ENCODE measurements around the gene OLFM1.

Gene OLFM1

GRCh38 chr9:135169709-135170226, 82.3 kb downstream of the OLFM1 start:
- Histone ChIP-seq H2AFZ (ENCODE audit: low read depth) (no peak overlapping the region), H4K20me1 (ENCODE audit: insufficient read depth) (no peaks in the 10 kb centered on the region), H3K4me3 (IDR thresholded peaks at IDR 0.05; ENCODE audit: insufficient read depth, low read depth, low read length) (no peak overlapping the region), H3K27ac (no peak overlapping the region), H3K27me3 (ENCODE audit: insufficient read depth, low read depth) (peaks cover 35% of the 10 kb centered on the region; the same call in 1 of the 2 replicates), H3K79me2 (ENCODE audit: insufficient read depth, low read depth) (no peaks in the 10 kb centered on the region), H3K4me1 (ENCODE audit: low read depth, poor library complexity, severe bottlenecking) (no peaks in the 10 kb centered on the region), H3K36me3 (ENCODE audit: insufficient read depth) (no peaks in the 10 kb centered on the region), H3K4me2 (no peak overlapping the region), H3K9ac (no peak overlapping the region)
- TF ChIP-seq, protein P1, sequence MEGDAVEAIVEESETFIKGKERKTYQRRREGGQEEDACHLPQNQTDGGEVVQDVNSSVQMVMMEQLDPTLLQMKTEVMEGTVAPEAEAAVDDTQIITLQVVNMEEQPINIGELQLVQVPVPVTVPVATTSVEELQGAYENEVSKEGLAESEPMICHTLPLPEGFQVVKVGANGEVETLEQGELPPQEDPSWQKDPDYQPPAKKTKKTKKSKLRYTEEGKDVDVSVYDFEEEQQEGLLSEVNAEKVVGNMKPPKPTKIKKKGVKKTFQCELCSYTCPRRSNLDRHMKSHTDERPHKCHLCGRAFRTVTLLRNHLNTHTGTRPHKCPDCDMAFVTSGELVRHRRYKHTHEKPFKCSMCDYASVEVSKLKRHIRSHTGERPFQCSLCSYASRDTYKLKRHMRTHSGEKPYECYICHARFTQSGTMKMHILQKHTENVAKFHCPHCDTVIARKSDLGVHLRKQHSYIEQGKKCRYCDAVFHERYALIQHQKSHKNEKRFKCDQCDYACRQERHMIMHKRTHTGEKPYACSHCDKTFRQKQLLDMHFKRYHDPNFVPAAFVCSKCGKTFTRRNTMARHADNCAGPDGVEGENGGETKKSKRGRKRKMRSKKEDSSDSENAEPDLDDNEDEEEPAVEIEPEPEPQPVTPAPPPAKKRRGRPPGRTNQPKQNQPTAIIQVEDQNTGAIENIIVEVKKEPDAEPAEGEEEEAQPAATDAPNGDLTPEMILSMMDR (conservative IDR thresholded peaks at IDR 0.05; ENCODE audit: low read depth, low read length) = no peak

- TF ChIP-seq, protein P1 (conservative IDR thresholded peaks at IDR 0.05; ENCODE audit: low read depth, low read length) = no peak
- peaks cover 27% of the 10 kb centered on the region; the same call in 1 of the 2 replicates for H3K27me3 ChIP-seq (ENCODE audit: insufficient read depth, low read depth)
- no peak overlapping the region for H3K27ac ChIP-seq
- H2AFZ ChIP-seq (ENCODE audit: low read depth) = no peak overlapping the region
- no peak overlapping the region for H3K4me2 ChIP-seq
- H3K36me3 ChIP-seq (ENCODE audit: insufficient read depth) = no peaks in the 10 kb centered on the region
- no peak overlapping the region for H3K9ac ChIP-seq
- no peaks in the 10 kb centered on the region for H4K20me1 ChIP-seq (ENCODE audit: insufficient read depth)
- H3K4me1 ChIP-seq (ENCODE audit: low read depth, poor library complexity, severe bottlenecking) = no peaks in the 10 kb centered on the region
- no peak overlapping the region for H3K4me3 ChIP-seq (IDR thresholded peaks at IDR 0.05; ENCODE audit: insufficient read depth, low read depth, low read length)
- H3K79me2 ChIP-seq (ENCODE audit: insufficient read depth, low read depth) = no peaks in the 10 kb centered on the region
These were observed 83.1 kb downstream of the OLFM1 start for GRCh38 chr9:135170535-135170934.

Data from KMS-11 (cell line).